Sigmoid colon (tissue), 7 donors: ENCODE measurements around the gene SUPT3H. TPM values are rescaled to one million over a fixed set of nuclear protein-coding genes. Genes with fewer than 3 reads are reported as not detected.
A peak's percentile ranks its signal among the peaks of the same experiment; 100 is the strongest.

Experiments used
- DNase-seq: peaks from one replicate; pipeline ENCODE4 v3.0.0-alpha.2; 2019
- H3K27ac ChIP-seq, 4 donors: fragments of 200-600 bp; sonication (generic); one replicate each; pipeline ENCODE4 v1.5.1; 2016 to 2019; ENCODE audit warnings: mild to moderate bottlenecking in 1 of 4
- H3K27me3 ChIP-seq, 3 donors: fragments of 200-600 bp; sonication (generic); one replicate each; pipeline ENCODE4 v1.5.1; 2019; ENCODE audit warnings: mild to moderate bottlenecking in 1 of 3
- H3K36me3 ChIP-seq, 4 donors: fragments of 200-600 bp; sonication (generic); one replicate each; pipeline ENCODE4 v1.5.1; 2016 to 2019
- H3K4me1 ChIP-seq, 4 donors: fragments of 200-600 bp; sonication (generic); one replicate each; pipeline ENCODE4 v1.5.1; 2017 to 2019
- H3K4me3 ChIP-seq, 4 donors: fragments of 200-600 bp; sonication (generic); one replicate each; pipeline ENCODE4 v1.5.1; 2017 to 2019; ENCODE audit warnings: mild to moderate bottlenecking in 2 of 4, moderate library complexity in 1 of 4
- H3K9me3 ChIP-seq, 4 donors: fragments of 200-600 bp in 3 of 4; sonication (generic) in 3 of 4; one replicate each; pipeline versions ENCODE4 v1.5.1 to v1.6.1; 2013 to 2019
- CTCF ChIP-seq, 4 experiments: fragments of 450-650 bp in 3 of 4; fragments of 200-600 bp in 1 of 4; IDR thresholded peaks; one replicate each; pipeline ENCODE4 v1.5.1; 2016 to 2019; ENCODE audit warnings: antibody characterized with exemption in 4 of 4, mild to moderate bottlenecking in 3 of 4, moderate library complexity in 2 of 4
- EP300 ChIP-seq, 4 donors: sonication (generic); formaldehyde crosslinking; IDR thresholded peaks; one replicate each; pipeline ENCODE4 v1.6.1; 2017; ENCODE audit warnings: antibody characterized with exemption in 4 of 4
- POLR2A ChIP-seq, 2 donors: fragments of 450-650 bp; IDR thresholded peaks; one replicate each; pipeline ENCODE4 v1.6.1; 2016; ENCODE audit warnings: antibody characterized with exemption in 2 of 2, mild to moderate bottlenecking in 2 of 2, moderate library complexity in 2 of 2
- POLR2AphosphoS5 ChIP-seq, 4 donors: sonication (generic); formaldehyde crosslinking; IDR thresholded peaks; one replicate each; pipeline ENCODE4 v1.6.1; 2017; ENCODE audit warnings: antibody characterized with exemption in 4 of 4
- WGBS, 2 donors: extraction: QIAGEN DNeasy Blood & Tissue Kit; methylation state at CpG; one replicate each; pipeline ENCODE4 v1.1.7; 2013; 5-methylcytosine and 5-hydroxymethylcytosine counted together
- intact Hi-C: fragments of 100-400 bp; cut with DNase I; formaldehyde crosslinking; loops from one replicate; pipeline ENCODE4 v1.15.1; 2023
- polyA plus RNA-seq, 3 donors: library from polyadenylated mRNA; stranded (reverse); fragments of 200-250 nt; gene quantifications; one replicate each; pipeline ENCODE4 v1.2.3, GENCODE V29; 2013
- total RNA-seq, 4 donors: library from RNA; depleted of rRNA; stranded (reverse); fragments of >200 nt; gene quantifications; one replicate each; pipeline ENCODE4 v1.1.0, GENCODE V29; 2016
- donor health status: healthy with polysubstance abuse.
- donor health status: Bipolar disorder and iron deficiency.
- donor health status: healthy.

SUPT3H gene
- total and polyA plus RNA-seq, 7 donors = 1.6 to 18.2 (median 10.6) TPM

DNA sequence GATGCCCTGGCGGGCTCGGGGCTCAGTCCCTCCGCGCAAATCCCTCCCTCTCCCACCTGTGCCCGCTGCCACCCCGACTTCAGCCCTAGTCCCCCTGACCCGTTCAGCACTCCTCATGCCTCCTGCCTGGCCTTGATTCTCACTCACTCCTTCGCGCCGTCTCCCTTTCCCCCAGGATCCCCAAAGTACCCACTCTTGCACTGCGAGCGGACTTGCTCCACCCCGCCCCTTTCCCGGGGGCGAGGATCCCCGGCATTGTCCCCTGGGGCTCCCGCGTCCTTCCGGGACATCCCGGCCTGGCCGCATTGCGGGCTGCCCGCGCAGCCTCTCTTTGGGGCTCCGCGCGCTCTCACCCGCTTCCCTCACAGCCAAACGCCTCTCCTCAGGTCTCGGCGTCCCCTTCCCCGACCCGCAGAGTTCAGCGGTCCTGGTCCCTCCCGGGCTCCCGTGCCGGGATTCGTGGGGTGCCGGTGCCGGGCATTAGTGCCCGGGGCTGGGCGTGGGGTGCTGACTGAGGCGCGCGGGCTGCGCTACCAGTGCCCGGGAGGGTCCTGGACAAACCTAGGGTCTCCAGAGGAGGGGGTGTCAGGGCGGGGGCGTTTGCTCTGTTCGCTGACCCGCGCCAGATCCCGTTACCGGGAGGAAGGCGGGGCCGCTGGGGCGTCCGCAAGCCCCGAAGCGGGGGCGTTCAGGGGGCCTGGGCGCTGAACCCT, 45.5 kb upstream of the SUPT3H start:
- TF ChIP-seq POLR2A (IDR thresholded peaks at IDR 0.05) (no peak), CTCF (IDR thresholded peaks at IDR 0.05) (no peak), EP300 (IDR thresholded peaks at IDR 0.05) (no peak), POLR2AphosphoS5 (IDR thresholded peaks at IDR 0.05) (peak in 3 of 4 donors; percentile 11 to 35 (median 33))
- intact Hi-C loops = loop anchor here (5.0 to 10.0 kb wide), 5 partner anchors 132 to 946 kb away; no protein-coding TSS in a partner anchor
- Histone ChIP-seq H3K27ac (peak overlapping the region; percentile 30 to 80 (median 76)), H3K9me3 (no peaks in the 10 kb centered on the region), H3K4me3 (peak overlapping the region; percentile 51 to 70 (median 60)), H3K27me3 (peaks cover 8 to 42% (median 16%) of the 10 kb centered on the region in 3 donors), H3K4me1 (peaks cover 0 to 50% (median 40%) of the 10 kb centered on the region in 4 donors), H3K36me3 (no peaks in the 10 kb centered on the region)
- 1% methylated on average over 62 of the region's 62 CpGs for WGBS, 2 donors
- DNase-seq = peak; percentile 73

GRCh38 chr6:45422503-45423110, 44.9 kb upstream of the SUPT3H start:
- WGBS, 2 donors = 0 to 1% methylated on average over 55 of the region's 55 CpGs
- peaks cover 0 to 50% (median 40%) of the 10 kb centered on the region in 4 donors for H3K4me1 ChIP-seq
- intact Hi-C loops = loop anchor here (5.0 to 10.0 kb wide), 5 partner anchors 132 to 945 kb away; no protein-coding TSS in a partner anchor
- peak overlapping the region; percentile 51 to 70 (median 60) for H3K4me3 ChIP-seq
- peak; percentile 78 for DNase-seq
- peak overlapping the region; percentile 34 to 80 (median 76) for H3K27ac ChIP-seq
- TF ChIP-seq POLR2AphosphoS5 (IDR thresholded peaks at IDR 0.05) (no peak), EP300 (IDR thresholded peaks at IDR 0.05) (no peak), CTCF (IDR thresholded peaks at IDR 0.05) (no peak), POLR2A (IDR thresholded peaks at IDR 0.05) (no peak)
- H3K27me3 ChIP-seq = peaks cover 8 to 43% (median 18%) of the 10 kb centered on the region in 3 donors
- no peaks in the 10 kb centered on the region for H3K9me3 ChIP-seq
- H3K36me3 ChIP-seq = no peaks in the 10 kb centered on the region

DNA sequence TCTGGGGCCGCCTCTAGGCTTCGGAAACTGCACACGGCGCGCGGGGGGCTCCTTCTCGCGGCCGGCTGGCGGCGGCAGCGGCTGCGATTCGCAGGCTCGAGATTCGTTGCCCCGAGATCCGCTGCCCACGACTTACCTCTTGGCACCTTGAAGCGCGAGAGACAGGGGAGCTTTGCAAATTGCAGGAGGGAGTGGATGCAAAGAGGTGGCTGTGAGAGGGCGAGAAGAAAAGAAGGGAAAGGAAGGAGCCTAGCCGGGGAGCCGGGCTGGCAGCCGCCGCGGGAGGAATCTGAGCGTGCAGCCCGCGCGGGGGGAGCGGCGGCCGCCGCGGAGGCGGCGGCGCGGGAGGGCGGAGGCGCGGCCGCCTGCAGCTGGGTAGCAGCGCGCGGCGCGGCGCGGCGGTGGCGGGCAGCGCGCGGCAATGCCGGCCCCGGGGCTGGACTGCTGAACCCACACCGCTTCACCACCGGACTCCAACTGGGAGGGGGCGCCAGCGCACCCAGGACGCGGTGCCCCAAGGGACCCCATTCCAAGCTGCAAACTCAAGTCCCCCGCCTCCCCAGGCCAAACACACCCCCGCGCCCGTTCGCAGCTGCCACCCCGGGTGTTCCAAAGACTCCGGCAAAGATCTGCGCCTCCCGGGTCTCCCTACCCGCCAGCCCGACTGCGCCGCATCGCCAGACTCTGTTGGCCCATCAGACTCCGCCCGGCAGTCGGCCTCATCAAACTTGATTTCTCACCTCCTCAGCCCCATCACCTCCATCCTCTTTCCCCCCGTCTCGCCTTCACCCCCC, 44.2 kb upstream of the SUPT3H start:
- peaks cover 0 to 50% (median 40%) of the 10 kb centered on the region in 4 donors for H3K4me1 ChIP-seq
- WGBS, 2 donors = 0 to 1% methylated on average over 83 of the region's 83 CpGs
- H3K27me3 ChIP-seq = peaks cover 8 to 47% (median 18%) of the 10 kb centered on the region in 3 donors

More for the DNA sequence above, 44.2 kb upstream of the SUPT3H start:
- intact Hi-C loops = loop anchor here (1.0 to 10.0 kb wide), 7 partner anchors 45 to 945 kb away; partner anchors contain the start of gene SUPT3H
- H3K36me3 ChIP-seq = no peaks in the 10 kb centered on the region
- peak overlapping the region; percentile 51 to 70 (median 60) for H3K4me3 ChIP-seq
- DNase-seq = peak; percentile 78
- H3K9me3 ChIP-seq = no peaks in the 10 kb centered on the region
- TF ChIP-seq POLR2A (IDR thresholded peaks at IDR 0.05) = no peak
- TF ChIP-seq POLR2AphosphoS5 (IDR thresholded peaks at IDR 0.05) = peak in 1 of 4 donors; percentile 13
- peak in 1 of 4 experiments; percentile 37 for TF ChIP-seq CTCF (IDR thresholded peaks at IDR 0.05)
- no peak for TF ChIP-seq EP300 (IDR thresholded peaks at IDR 0.05)
- peak overlapping the region; percentile 34 to 80 (median 76) for H3K27ac ChIP-seq
